SK-N-SH (cell line): ENCODE data around the gene SPDYE3. TPM values are rescaled to one million over a fixed set of nuclear protein-coding genes. Genes with fewer than 3 reads are reported as not detected.

Experiments
- CTCF ChIA-PET: fragments of 300-600, 350-600 bp; formaldehyde crosslinking; extraction: SDS; loops from one replicate; lab custom pipeline; 2021; lab: Yijun Ruan, JAX
- POLR2A ChIA-PET: fragments of 350-600 bp; sonication (Branson Sonifier 250); formaldehyde crosslinking; extraction: SDS; loops from one replicate; lab custom pipeline; 2020; ENCODE audit warnings: antibody characterized with exemption, inconsistent platforms; lab: Yijun Ruan, JAX
- DNase-seq: peaks from one replicate; pipeline ENCODE4 v3.0.0; 2012
- H2AFZ ChIP-seq: fragments of 200-600 bp; sonication (generic); 2 replicates; pipeline ENCODE4 v1.8.1; 2016; ENCODE audit warnings: antibody characterized with exemption, mild to moderate bottlenecking, low read depth
- H3F3A ChIP-seq: fragments of 200-600 bp; sonication (generic); replicated peaks from 2 replicates; pipeline ENCODE3; 2016; ENCODE audit warnings: antibody characterized with exemption, mild to moderate bottlenecking; ENCODE audit not compliant: insufficient read depth
- H3K27ac ChIP-seq, 2 experiments: fragments of 200-500 bp in 1 of 2; fragments of 200-600 bp in 1 of 2; sonication (Bioruptor generic) in 1 of 2; sonication (generic), shearing (Covaris generic) in 1 of 2; 2 replicates each; pipeline versions ENCODE4 v1.5.1 to v1.6.1; 2014 to 2016; ENCODE audit warnings: low read depth in 2 of 2, inconsistent platforms in 1 of 2, low read length in 1 of 2, mild to moderate bottlenecking in 1 of 2, mixed read lengths in 1 of 2
- H3K27me3 ChIP-seq: fragments of 200-600 bp; sonication (generic), shearing (Covaris generic); 2 replicates; pipeline ENCODE4 v1.6.1; 2016; ENCODE audit warnings: mixed run types; ENCODE audit not compliant: insufficient read depth
- H3K36me3 ChIP-seq, 2 experiments: fragments of 200-500 bp in 1 of 2; fragments of 200-600 bp in 1 of 2; sonication (Bioruptor generic) in 1 of 2; sonication (generic) in 1 of 2; replicated peaks in 1 of 2; 2 replicates each; pipeline versions ENCODE3 to v1.5.1; 2014 to 2016; ENCODE audit warnings: low read length in 1 of 2, mild to moderate bottlenecking in 1 of 2; ENCODE audit not compliant: insufficient read depth in 2 of 2, control insufficient read depth in 1 of 2
- H3K4me1 ChIP-seq, 2 experiments: fragments of 200-500 bp in 1 of 2; fragments of 200-600 bp in 1 of 2; sonication (Bioruptor generic) in 1 of 2; sonication (generic), shearing (Covaris generic) in 1 of 2; 2 replicates each; pipeline versions ENCODE4 v1.5.1 to v1.6.1; 2014 to 2016; ENCODE audit warnings: low read depth in 1 of 2, low read length in 1 of 2, mixed run types in 1 of 2; ENCODE audit not compliant: insufficient read depth in 2 of 2, control insufficient read depth in 1 of 2
- H3K4me2 ChIP-seq: fragments of 200-600 bp; sonication (generic), shearing (Covaris generic); 2 replicates; pipeline ENCODE4 v1.6.1; 2017; ENCODE audit warnings: mixed run types
- H3K4me3 ChIP-seq, 2 experiments: fragments of 200-500 bp in 1 of 2; fragments of 200-600 bp in 1 of 2; sonication (Bioruptor generic) in 1 of 2; sonication (generic), shearing (Covaris generic) in 1 of 2; 2 replicates each; pipeline versions ENCODE4 v1.5.1 to v1.8.1; 2014 to 2016; ENCODE audit warnings: low read depth in 2 of 2, inconsistent platforms in 1 of 2, low read length in 1 of 2, mild to moderate bottlenecking in 1 of 2, mixed read lengths in 1 of 2, moderate library complexity in 1 of 2
- H3K79me2 ChIP-seq: fragments of 200-600 bp; sonication (generic); 2 replicates; pipeline ENCODE4 v1.8.1; 2017; ENCODE audit warnings: mild to moderate bottlenecking; ENCODE audit not compliant: insufficient read depth
- H3K9ac ChIP-seq: fragments of 200-600 bp; sonication (generic); 2 replicates; pipeline ENCODE4 v1.6.1; 2017; ENCODE audit warnings: mixed run types
- H3K9me2 ChIP-seq: fragments of 200-600 bp; sonication (generic); 2 replicates; pipeline ENCODE4 v1.6.1; 2017; ENCODE audit warnings: mixed run types
- H3K9me3 ChIP-seq: fragments of 200-600 bp; sonication (generic); 2 replicates; pipeline ENCODE4 v1.6.1; 2017; ENCODE audit warnings: mixed run types, mild to moderate bottlenecking, moderate library complexity
- H4K20me1 ChIP-seq: fragments of 200-600 bp; sonication (generic); 2 replicates; pipeline ENCODE4 v1.6.1; 2017; ENCODE audit warnings: mild to moderate bottlenecking, mixed run types; ENCODE audit not compliant: insufficient read depth
- EP300 ChIP-seq, 2 experiments: IDR thresholded peaks; 2 replicates each; pipeline versions ENCODE4 v1.4.0 to v1.6.1; 2012; ENCODE audit warnings: borderline replicate concordance in 1 of 2, low read depth in 1 of 2, low read length in 1 of 2
- EZH2phosphoT487 ChIP-seq: fragments of 200-600 bp; sonication (generic); IDR thresholded peaks from 2 replicates; pipeline ENCODE4 v1.6.1; 2017; ENCODE audit warnings: low read depth, mixed run types, mild to moderate bottlenecking, antibody characterized with exemption, moderate library complexity, borderline replicate concordance
- FOSL2 ChIP-seq: IDR thresholded peaks from 2 replicates; pipeline ENCODE4 v1.4.0; 2012; ENCODE audit warnings: low read depth, mild to moderate bottlenecking, moderate library complexity, borderline replicate concordance
- IRF3 ChIP-seq: fragments of 150-350 bp; IDR thresholded peaks from 2 replicates; pipeline ENCODE4 v1.6.1; 2016; ENCODE audit warnings: mild to moderate bottlenecking, low read depth, low read length
- JUND ChIP-seq: IDR thresholded peaks from 2 replicates; pipeline ENCODE4 v1.4.0; 2012
- MXI1 ChIP-seq: IDR thresholded peaks from 2 replicates; pipeline ENCODE4 v1.6.1; 2012; ENCODE audit warnings: mild to moderate bottlenecking, low read depth, low read length, improper control_type of control experiment
- NFIC ChIP-seq: IDR thresholded peaks from 2 replicates; pipeline ENCODE4 v1.4.0; 2012; ENCODE audit warnings: borderline replicate concordance
- RAD21 ChIP-seq: IDR thresholded peaks from 2 replicates; pipeline ENCODE4 v1.6.1; 2012; ENCODE audit warnings: mild to moderate bottlenecking, low read length
- REST ChIP-seq: IDR thresholded peaks from 2 replicates; pipeline ENCODE4 v1.6.1; 2012; ENCODE audit warnings: mild to moderate bottlenecking, low read depth, low read length, moderate library complexity
- RFX5 ChIP-seq: IDR thresholded peaks from 2 replicates; pipeline ENCODE4 v1.6.1; 2012; ENCODE audit warnings: mild to moderate bottlenecking, improper control_type of control experiment, low read length
- SIN3A ChIP-seq: IDR thresholded peaks from 2 replicates; pipeline ENCODE4 v1.6.1; 2012; ENCODE audit warnings: low read depth, mild to moderate bottlenecking, low read length, moderate library complexity, borderline replicate concordance
- SMC3 ChIP-seq: IDR thresholded peaks from 2 replicates; pipeline ENCODE4 v1.6.1; 2012; ENCODE audit warnings: low read depth, low read length, improper control_type of control experiment
- TAF1 ChIP-seq: IDR thresholded peaks from 2 replicates; pipeline ENCODE4 v1.6.1; 2012; ENCODE audit warnings: low read depth, mild to moderate bottlenecking, low read length, moderate library complexity, borderline replicate concordance
- TCF12 ChIP-seq: IDR thresholded peaks from 2 replicates; pipeline ENCODE4 v1.4.0; 2012
- TEAD4 ChIP-seq: IDR thresholded peaks from 2 replicates; pipeline ENCODE4 v1.4.0; 2012; ENCODE audit warnings: mild to moderate bottlenecking, borderline replicate concordance; ENCODE audit not compliant: insufficient read depth
- USF1 ChIP-seq: IDR thresholded peaks from 2 replicates; pipeline ENCODE4 v1.4.0; 2012; ENCODE audit warnings: low read depth, borderline replicate concordance
- YY1 ChIP-seq: IDR thresholded peaks from 2 replicates; pipeline ENCODE4 v1.4.0; 2012; ENCODE audit warnings: low read depth, mild to moderate bottlenecking
- WGBS: methylation state at CpG from one replicate; pipeline ENCODE4 v1.1.6; 2017; ENCODE audit warnings: low lambda C conversion rate; 5-methylcytosine and 5-hydroxymethylcytosine counted together
- polyA plus RNA-seq, 3 experiments: library from polyadenylated mRNA; depleted of rRNA; stranded (reverse); fragments of >200 nt; gene quantifications; 2 replicates each; pipeline ENCODE4 v1.2.3, GENCODE V29; 2012

The SPDYE3 gene
- polyA plus RNA-seq, 1 of the 3 experiments (the other 2 are of a cell fraction): not detected

GRCh38 chr7:100349757-100350156, 42.3 kb downstream of the SPDYE3 start:
- ChIA-PET POLR2A (no interaction called here), CTCF (interaction anchor here (1.4 kb wide), 1 partner anchor 58 kb away, joined by 4 read pairs; no protein-coding TSS in a partner anchor)
- no peak overlapping the region for H2AFZ ChIP-seq
- H3K27ac ChIP-seq: no peak overlapping the region
- H3F3A ChIP-seq: peaks cover 3% of the 10 kb centered on the region
- H3K27me3 ChIP-seq: no peaks in the 10 kb centered on the region
- peaks cover 54 to 73% of the 10 kb centered on the region in 2 experiments for H3K36me3 ChIP-seq
- H3K9ac ChIP-seq: no peak overlapping the region
- no peak for TF ChIP-seq IRF3
- no peak for TF ChIP-seq RFX5
- TF ChIP-seq EZH2phosphoT487: no peak
- no peak for TF ChIP-seq TCF12
- TF ChIP-seq TEAD4: no peak
- TF ChIP-seq REST: no peak
- TF ChIP-seq TAF1: no peak
- no peak for TF ChIP-seq YY1
- no peak for TF ChIP-seq NFIC
- no peak for TF ChIP-seq SIN3A
- TF ChIP-seq JUND: no peak
- TF ChIP-seq SMC3: no peak
- TF ChIP-seq RAD21: no peak
- TF ChIP-seq EP300 (IDR thresholded peaks at IDR 0.05; ENCODE audit: borderline replicate concordance in 1 of 2, low read depth in 1 of 2, low read length in 1 of 2): no peak
- TF ChIP-seq FOSL2: no peak
- TF ChIP-seq MXI1: no peak
- no peak for TF ChIP-seq USF1
- H4K20me1 ChIP-seq: peaks cover 10% of the 10 kb centered on the region
- H3K79me2 ChIP-seq: peaks cover 30% of the 10 kb centered on the region
- DNase-seq: no peak
- H3K4me2 ChIP-seq: no peak overlapping the region
- peaks cover 0 to 3% of the 10 kb centered on the region in 2 experiments; a peak in 2 of 4 replicates for H3K4me1 ChIP-seq
- no peaks in the 10 kb centered on the region for H3K9me3 ChIP-seq
- 91% methylated on average over 6 of the region's 6 CpGs for WGBS
- H3K9me2 ChIP-seq: no peaks in the 10 kb centered on the region
- no peak overlapping the region for H3K4me3 ChIP-seq
